Measurements from ENCODE around the gene OR2J2.
"Not testable (repeated sequence)": the region's sequence is repeated elsewhere in the genome, so short reads cannot be mapped to it uniquely, and the experiment has no call there.

- TF ChIP-seq, protein P1, sequence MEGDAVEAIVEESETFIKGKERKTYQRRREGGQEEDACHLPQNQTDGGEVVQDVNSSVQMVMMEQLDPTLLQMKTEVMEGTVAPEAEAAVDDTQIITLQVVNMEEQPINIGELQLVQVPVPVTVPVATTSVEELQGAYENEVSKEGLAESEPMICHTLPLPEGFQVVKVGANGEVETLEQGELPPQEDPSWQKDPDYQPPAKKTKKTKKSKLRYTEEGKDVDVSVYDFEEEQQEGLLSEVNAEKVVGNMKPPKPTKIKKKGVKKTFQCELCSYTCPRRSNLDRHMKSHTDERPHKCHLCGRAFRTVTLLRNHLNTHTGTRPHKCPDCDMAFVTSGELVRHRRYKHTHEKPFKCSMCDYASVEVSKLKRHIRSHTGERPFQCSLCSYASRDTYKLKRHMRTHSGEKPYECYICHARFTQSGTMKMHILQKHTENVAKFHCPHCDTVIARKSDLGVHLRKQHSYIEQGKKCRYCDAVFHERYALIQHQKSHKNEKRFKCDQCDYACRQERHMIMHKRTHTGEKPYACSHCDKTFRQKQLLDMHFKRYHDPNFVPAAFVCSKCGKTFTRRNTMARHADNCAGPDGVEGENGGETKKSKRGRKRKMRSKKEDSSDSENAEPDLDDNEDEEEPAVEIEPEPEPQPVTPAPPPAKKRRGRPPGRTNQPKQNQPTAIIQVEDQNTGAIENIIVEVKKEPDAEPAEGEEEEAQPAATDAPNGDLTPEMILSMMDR (IDR thresholded peaks at IDR 0.05; ENCODE audit: low read depth, low read length) = not testable (repeated sequence)
- not testable (repeated sequence) for TF ChIP-seq EZH2phosphoT487 (IDR thresholded peaks at IDR 0.05; ENCODE audit: low read depth)
These were observed 47.3 kb downstream of the OR2J2 start for GRCh38 chr6:29218056-29218455.

All from OCI-LY3 (cell line).